Suppressor macrophage treated with lipopolysaccharide for 1 hour (primary cell): ENCODE data around the gene TM9SF2.

Source experiments
- DNase-seq, 3 donors: peaks; one replicate each; pipeline ENCODE4 v3.0.0-alpha.2; 2020 to 2022

Gene TM9SF2

DNA sequence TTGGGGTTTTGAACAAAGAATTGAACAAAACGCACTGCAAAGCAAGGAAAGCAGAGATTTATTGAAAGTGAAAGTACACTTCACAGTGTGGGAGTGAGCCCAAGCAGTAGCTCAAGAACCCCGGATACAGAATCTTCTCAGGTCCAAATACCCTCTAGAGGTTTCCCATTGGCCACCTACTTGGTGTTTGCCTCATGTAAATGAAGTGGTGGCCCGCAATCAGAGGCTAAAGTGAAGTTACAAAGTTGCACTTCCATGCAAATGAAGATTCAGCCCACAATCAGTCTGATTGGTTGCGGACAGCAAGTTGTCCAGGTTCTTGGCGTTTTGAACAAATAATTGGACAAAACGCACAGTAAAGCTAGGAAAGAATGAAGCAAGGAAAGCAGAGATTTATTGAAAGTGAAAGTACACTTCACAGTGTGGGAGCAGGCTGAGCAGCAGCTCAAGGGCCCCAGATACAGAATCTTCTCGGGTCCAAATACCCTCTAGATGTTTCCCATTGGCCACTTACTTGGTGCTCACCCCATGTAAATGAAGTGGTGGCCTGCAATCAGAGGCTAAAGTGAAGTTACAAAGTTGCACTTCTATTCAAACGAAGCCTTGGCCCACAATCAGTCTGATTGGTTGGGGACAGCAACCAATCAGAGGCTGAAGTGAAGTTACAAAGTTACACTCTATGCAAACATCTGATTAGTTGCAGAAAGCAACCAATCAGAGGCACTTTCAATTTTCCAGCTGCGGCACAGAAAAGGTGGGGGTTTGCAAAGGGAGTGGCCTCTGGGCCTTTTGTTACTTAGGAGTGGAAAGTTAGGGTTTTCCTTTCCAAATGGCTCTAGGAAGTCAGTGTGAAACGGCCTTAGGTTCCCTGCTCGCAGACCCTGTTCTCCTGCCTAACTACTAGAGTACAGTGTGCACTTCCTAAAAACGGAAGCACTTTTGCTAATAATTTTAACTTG lies 4.8 kb upstream of the TM9SF2 start:
- DNase-seq = peak; percentile 92 to 97 (median 95)

DNA sequence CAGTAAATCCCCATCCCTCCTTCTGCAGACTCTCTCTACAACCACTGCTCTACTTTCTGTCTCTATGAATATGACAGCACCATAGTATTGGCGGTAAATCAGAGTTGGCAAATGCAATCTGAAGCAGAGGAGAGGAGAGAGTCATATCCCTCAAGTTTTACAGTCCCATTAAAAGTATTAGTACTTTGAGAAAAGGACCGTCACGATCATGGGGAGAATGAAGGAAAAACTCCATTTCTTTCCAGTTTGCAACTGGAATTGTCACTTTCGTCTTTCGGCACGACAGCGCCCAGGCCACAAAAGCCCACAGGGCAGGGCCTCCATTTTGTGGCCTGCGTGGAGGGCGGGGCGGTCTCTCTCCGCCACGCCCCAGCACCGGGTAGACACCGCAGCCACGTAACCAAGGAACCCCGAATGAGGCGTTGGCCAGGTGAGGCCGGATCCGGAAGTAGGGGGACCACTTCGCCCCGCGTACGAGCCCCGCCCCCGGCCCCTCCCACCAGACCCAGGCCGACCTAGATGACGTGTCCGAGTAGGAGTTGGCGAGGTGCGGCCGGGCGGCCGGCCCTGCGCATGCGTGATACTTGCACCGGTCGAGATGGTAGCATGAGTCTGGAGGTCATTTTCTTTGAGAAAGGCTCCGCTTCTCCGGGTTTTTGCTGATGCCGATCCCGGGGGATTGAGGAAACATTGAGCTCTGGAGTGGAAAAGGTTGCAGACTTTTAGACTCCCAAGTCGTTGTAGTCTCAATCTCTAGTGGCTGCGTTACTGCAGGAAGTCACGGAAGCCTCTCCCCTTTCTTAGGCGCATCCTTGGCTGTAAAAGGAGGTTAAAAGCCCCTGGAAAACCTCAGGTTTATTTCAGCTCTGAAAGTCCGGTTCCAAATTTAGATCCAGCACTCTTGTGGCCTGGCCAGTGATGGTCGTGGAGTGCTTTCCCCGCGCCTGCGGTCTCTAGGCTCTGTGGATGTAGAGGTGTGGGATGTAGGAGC lies 2.8 kb upstream of the TM9SF2 start:
- DNase-seq = peak; percentile 94 to 95 (median 95)

DNA sequence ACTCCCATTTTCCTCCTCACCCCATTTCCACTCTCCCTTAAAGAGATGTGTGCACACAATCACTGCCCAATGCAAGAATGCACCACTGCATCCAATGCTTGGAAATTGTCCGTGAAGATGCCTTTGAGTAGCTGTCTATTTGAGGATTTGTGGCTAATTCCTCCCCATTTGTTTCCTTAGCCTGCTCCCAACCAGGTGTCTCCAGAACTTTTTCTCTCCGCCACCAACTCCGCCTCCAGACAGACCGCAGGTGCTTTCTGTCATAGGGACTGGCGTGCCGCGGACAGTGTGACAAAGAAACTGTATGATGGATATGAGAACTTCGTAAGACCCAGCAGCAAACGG lies 461 bp upstream of the TM9SF2 start:
- no peak for DNase-seq

DNA sequence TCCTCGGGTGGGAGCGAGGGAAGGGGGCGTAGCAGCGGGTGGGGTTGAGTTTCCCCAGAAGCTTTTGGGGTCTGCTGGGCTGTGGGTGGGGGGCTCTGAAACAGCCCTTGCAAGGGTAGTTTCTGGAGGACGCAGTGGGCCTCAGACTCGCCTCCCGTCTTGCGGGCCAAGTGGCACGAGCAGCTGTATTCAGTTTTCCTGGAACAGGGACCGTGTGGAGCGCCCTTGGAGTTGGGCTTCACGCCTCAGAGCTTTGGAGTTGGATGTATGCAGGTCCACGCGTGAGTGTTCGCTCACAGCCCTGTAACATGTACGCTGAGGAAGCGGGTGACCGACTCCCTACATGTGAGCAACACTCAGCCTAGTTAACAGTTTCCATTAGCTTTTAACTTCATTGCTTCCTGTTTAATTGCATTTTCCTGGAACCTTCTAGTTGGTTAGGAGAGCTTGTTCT lies 603 bp downstream of the TM9SF2 start:
- peak; percentile 61 to 77 (median 67) for DNase-seq

DNA sequence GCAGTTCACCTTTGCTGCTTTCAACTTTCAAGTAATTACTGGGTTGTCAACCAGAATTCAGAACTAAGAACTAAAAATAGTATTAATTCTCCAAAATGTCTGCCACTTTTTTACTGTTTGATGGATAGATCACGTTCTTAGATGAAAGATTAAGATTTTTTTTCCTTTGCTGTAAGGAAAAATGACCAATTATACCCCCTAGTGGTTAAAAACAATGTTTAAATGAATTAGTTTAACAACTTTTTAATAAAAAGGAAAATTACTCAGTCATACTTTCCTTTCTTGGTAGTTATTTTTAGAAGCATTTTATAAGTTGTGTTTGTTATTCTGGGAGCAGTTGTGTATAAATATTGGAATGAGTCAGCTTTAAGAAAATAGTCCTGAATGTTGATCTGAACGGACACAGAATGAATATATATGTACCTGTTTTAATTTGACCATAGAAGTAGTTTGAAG lies 4.6 kb downstream of the TM9SF2 start:
- DNase-seq = peak; percentile 34 to 76 (median 72)

DNA sequence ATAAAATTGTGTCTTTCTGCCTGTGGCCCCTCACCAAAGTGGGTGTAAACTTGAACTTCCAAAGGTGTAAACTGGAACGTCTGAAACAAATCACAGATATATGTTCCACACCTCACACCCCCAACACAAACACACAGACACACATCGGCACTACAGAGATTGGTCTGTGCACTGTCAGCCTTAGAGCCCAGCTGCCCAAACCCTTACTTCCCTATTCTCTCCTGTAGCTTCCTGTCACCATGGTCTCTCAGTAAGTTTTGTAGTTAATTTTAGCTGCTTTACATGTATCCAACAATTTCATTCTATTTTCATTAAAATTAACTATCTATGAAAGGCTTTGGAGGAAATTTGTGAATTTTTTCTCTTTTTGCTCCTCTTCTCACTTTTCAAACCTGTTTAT lies 5.4 kb downstream of the TM9SF2 start:
- DNase-seq = peak; percentile 63 to 71 (median 66)

DNA sequence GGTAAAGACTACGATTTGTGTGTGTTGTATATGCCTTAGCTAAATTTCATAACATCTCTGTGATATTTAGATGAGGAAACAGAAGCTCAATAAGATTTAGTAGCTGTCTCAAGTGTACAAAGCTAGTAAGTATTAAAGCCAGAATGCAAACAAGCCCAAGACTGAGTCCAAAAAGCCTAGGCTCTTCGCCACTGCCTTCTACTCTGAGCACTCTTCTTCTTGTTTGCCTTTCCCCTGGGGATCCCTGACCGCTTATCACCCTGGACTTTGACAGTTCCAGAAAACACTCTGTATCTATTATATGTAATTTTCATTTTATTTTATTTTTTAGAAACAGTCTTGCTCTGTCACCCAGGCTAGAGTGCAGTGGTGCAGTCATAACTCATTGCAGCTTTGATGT lies 5.8 kb downstream of the TM9SF2 start:
- DNase-seq = no peak

DNA sequence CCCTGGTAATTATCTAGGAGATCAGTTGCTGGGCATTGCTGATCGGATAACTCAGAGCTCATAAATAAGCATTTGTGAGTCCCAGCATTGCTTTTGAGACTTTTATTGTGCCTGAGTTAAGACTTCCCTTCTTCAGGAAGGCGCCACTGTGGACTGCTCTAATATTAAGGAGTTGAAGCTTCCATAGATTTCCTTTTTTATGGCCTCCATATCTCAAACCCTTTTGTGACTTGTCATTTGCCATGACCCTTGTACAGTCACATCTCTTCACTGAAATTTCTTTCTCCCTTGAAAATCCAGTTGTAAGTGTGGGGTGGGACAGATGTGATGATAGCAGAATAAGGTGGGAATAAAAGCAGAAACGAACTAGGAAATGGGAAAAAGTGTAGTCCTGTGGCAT lies 6.3 kb downstream of the TM9SF2 start:
- DNase-seq = no peak

DNA sequence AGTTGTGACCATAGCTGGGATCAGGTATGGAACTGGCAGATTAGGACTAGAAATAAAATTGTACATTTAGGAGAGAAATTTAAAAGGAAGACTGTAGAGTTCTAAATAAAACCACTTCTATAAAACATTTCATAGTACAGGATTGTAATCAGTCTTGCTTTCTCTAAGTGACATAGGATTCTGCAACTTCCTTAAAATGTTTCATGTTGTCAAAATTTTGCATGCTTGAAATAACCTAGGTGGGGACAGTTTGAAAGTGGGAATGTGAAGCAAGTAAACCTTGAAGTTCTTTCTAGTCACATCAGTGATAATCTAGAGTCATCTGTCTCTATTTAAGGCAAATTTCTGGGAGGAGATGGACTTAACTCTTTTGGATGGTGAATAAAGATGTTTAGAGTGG lies 6.7 kb downstream of the TM9SF2 start:
- DNase-seq = peak; percentile 18 to 50 (median 38)

DNA sequence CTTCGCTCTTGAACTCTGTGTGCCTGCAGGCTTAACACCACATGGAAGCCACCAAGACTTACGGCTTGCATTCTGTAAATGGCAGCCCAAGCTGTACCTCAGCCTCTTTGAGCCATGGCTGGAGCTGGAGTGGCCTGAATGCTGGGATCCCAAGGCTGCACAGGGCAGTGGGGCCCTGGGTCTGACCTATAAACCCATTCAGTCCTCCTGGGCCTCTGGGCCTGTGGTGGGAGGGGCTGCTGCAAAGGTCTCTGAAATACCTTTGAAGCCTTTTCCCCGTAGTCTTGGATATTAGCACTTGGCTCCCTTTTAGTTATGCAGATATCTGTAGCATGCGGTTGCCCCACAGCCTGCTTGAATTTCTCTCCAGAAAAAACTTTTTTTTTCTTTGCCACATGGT lies 8.2 kb downstream of the TM9SF2 start:
- DNase-seq = no peak

DNA sequence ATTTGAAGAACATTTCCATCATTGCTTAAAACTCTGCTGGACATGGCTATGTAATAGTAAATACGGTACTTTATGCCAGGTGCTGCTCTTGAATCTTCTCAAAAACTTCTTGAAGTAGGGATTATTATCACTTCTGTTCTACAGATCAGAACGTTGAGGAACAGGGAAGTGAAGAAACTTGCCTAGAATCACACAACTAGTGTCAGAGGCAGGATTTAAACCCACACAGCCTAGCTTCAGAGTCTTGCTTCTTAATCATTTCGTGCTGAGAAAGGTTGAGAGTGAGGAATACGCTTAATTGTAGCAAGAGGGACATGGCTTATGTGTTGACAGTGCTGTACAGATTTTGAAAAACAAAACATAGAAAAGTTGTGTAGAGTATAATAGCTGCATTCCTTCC lies 13.5 kb downstream of the TM9SF2 start:
- peak in 2 of 3 donors; percentile 31 to 45 for DNase-seq

DNA sequence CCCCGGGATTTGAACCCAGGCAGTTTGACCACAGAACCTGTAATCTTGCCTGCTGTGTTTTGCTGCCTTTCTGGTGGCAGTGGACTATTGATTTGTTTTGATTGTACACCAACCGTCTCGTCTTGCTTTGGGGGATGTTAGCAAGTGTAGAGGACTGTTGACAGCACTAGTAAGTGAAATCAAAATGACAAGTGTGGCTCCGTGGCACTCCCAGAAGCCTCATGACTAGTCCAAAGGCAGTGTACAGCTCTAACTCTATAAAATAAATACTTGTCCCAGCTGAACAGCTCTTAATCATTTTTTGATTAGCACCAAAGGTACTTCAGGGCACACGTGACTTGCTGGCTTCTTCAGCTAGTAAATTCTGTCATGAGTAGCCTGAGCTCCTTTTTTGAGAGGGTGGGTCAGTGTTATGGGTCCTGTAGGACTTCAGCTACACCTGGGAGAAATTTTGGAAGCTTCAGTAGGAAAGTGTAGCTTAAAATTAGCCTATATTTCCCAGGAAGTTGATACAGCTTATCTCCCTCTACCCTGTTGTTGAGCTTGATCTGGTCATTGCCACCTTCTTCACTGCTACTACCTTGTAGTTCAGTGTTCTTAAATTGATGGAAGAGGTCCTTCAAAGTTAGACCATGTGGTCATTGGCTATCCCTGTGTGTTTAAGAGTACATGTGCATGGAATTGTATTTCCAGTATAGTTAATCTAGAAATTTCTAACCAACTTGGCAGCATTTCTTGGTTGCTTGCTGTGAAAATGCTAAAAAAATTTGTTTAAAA lies 15.1 kb downstream of the TM9SF2 start:
- no peak for DNase-seq

DNA sequence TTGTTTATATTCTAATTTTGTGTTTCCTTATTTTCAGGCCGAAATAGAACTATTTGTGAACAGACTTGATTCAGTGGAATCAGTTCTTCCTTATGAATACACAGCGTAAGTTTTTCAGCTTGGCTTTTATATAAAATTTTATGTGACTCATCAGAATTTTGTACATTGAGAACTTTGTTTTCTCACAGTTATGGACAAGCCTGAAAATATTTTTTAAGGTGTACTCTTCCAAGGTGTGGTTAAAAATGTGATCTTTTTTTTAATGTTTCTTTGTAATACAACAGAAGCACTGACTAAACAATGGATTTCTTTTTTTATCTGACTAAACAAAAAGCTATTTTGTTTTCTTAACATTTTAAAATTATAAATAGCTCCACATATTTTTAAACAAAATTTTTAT lies 16.3 kb downstream of the TM9SF2 start:
- no peak for DNase-seq

DNA sequence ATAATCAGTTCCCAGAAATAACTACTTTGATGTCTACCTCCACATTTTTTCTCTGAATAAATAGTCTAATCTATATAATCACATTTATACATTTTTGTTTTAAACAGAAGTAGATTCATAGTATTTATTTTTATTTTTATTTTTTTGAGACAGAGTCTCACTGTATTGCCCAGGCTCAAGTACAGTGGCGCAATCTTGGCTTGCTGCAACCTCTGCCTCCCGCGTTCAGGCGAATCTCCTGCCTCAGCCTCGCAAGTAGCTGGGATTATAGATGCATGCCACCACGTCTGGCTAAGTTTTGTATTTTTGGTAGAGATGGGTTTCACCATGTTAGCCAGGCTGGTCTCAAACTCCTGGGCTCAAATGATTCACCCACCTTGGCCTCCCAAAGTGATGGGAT lies 16.7 kb downstream of the TM9SF2 start:
- no peak for DNase-seq

DNA sequence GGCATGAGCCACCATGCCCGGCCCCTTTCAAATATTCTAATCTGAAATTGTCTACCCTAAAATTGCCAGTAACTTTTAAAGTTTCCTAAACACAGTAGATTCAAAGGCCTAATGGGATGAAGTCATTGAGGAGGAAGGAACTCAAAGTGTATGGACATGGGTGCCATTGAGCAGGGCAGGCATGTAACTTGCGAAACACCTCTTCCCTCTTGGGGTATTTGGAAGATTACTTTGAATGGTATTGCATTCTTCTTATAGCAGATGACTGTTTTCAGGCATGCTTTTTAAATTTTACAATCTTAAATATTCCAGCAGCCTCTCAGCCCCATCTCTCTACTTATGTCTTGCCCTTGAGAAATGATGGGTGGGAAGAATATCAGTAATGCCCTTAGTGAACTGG lies 21.0 kb downstream of the TM9SF2 start:
- peak; percentile 22 to 35 (median 25) for DNase-seq

DNA sequence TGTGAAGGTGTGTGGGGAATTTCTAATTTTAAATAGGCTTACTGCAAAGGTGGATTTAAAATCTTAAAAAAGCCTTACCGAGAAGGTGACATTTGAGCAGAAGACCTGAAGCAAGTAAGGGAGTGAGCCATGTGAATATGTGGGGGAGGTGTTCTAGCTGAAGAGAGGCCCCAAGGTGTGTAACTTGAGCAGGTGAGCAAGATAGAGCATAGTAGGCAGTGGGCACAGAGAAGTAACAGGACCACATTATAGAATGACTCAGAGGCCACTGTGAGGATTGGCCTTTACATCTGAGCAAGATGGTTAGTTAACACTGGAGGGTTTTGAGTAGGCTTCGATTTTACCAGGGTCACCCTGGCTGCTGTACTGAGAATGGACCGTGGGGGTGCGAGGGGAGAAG lies 22.6 kb downstream of the TM9SF2 start:
- DNase-seq = no peak

DNA sequence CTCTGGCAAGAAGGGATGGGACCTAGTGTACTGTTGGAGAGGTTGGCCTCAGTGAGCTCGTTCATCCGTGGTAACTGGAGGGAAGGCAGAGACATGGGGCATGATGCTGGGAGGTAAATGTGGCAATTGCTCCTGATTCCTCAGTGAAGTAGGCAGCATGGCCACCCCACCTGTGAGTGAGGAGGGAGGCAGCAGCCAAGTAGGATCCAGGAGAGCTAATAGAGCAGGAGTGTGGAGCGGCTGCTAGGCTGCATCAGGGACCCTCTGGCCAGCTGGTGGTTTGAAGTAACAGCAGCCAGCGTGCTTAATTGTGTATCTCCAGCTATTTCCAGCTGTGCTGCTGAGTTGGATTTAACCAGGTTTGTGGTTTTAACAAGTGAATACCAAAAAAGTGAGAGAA lies 24.7 kb downstream of the TM9SF2 start:
- no peak for DNase-seq

DNA sequence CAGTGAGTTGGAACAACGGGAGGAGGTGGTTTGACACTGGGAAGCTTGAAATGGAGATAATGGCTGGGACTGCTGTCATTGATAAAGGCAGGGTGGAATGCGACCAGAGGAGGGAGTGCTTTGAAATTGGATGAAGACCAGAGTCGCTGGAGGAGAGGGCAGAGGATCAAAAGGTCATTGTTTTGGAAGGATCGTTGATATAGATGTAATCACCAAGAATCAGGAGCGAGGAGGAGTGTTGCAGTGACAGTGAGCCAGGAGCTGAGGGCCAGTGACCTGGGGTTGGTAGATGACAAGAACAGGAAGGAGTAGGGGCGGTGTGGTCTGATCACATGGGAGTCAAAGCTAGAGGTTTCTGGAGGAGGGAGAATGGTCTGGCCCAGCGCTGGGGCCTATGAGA lies 25.3 kb downstream of the TM9SF2 start:
- DNase-seq = peak in 2 of 3 donors; percentile 15 to 21

DNA sequence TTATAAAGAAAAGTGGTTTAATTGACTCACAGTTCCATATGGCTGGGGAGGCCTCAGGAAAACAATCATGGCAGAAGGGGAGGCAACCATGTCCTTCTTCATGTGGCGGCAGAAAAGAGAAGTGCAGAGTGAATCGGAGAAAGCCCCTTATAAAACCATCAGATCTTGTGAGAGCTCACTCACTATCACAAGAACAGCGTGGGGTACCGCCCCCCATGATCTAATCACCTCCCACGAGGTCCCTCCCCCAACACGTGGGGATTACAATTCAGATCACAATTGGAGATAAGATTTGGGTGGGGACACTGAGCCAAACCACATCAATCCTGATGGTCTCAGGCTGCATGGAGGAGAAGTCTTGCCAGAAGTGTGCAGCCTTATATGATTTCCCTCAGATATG lies 26.0 kb downstream of the TM9SF2 start:
- DNase-seq = peak; percentile 35 to 69 (median 64)

DNA sequence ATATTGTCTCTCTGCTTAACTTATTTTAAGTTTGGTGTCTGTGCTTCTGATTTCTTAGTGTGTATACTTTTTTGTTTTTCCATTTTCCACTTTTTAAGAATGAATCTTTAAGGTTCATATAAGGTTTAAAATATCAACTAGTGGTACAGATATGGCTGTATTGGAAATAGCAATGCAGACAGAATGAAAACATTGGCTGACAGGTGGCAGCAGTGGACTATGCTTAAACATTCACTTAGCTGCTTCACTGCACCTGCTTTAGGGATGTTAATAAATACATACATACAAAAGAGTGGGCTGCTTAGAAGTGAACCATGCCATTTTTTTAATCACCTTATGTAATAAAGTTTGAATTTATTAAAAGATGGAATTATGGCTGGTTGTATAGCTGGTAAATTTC lies 27.3 kb downstream of the TM9SF2 start:
- no peak for DNase-seq

DNA sequence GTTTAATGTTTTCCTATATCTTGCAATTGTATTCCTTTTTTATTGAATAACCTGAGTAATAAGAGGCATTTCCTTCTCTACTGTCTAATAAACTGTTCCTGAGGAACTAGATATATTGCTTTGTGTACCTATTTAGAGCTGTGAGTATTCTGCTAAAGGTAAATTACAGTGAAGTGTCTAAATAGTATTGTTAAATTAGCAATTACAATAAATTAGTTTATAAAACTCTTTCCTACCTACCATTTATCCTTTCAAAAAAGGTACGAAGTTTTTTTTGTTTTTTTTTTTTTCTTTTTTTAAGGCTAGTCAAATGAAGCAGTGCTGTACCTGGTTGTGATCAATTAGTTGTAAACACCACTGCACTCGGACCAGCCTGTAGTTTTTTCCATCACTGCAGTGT lies 34.8 kb downstream of the TM9SF2 start:
- no peak for DNase-seq

DNA sequence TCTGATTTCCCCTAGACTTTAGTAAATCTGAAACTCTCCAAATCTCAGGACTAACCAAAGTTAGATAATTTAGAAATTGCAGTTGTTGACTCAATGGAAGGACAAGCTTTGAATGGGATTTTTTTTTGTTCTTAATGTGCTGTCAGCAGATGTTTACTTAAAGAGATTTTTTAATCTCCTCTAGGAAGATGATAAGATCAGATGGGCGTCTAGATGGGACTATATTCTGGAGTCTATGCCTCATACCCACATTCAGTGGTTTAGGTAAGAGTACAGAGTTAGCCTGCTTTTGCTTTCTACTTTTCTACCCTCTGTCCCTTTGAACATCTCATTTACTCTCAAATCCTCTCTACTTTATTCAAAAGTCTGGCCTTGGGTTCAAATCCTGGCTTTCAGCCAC lies 39.3 kb downstream of the TM9SF2 start:
- no peak for DNase-seq
